ENCODE results near the gene GBP1. TPM values are rescaled to one million over a fixed set of nuclear protein-coding genes. Genes with fewer than 3 reads are reported as not detected.

Gene GBP1
- total RNA-seq, 1 experiment from 2014 or later = 0.15 TPM

- H2AFZ ChIP-seq (ENCODE audit: low read depth, low read length, poor library complexity, severe bottlenecking) = no peak overlapping the region
- POLR2A ChIA-PET = no interaction called here
- BruUV-seq (replicated peaks) = no TSS peak
- ATAC-seq (no peak), DNase-seq (ENCODE audit: low read depth, low spot score) (no peak)
- no peaks in the 10 kb centered on the region for H3K4me1 ChIP-seq (ENCODE audit: control insufficient read depth in 1 of 2, insufficient read depth in 2 of 2, low read length in 2 of 2)
- H3K36me3 ChIP-seq (ENCODE audit: control insufficient read depth in 1 of 2, insufficient read depth in 2 of 2, low read length in 2 of 2) = no peaks in the 10 kb centered on the region
- no peak overlapping the region for H3K9ac ChIP-seq (ENCODE audit: low read length)
- CTCF ChIA-PET = no interaction called here
- H3K4me3 ChIP-seq (replicated peaks in 1 of 2; ENCODE audit: low read depth in 1 of 2, low read length in 2 of 2) = no peak overlapping the region
- H3K9me3 ChIP-seq (ENCODE audit: control insufficient read depth in 1 of 2, insufficient read depth in 1 of 2, low read depth in 1 of 2, low read length in 2 of 2) = no peaks in the 10 kb centered on the region
- no peak overlapping the region for H3K4me2 ChIP-seq (ENCODE audit: low read length)
- RAD21 ChIA-PET (ENCODE audit: low non-redundant PET in 1 of 2, low total read pairs in 2 of 2, uncharacterized antibody in 2 of 2, unreplicated experiment in 2 of 2) = no interaction called here
- H3K9me2 ChIP-seq (ENCODE audit: insufficient read depth) = no peaks in the 10 kb centered on the region
- intact Hi-C loops (cut with micrococcal nuclease) = no loop called here
- no peak for TF ChIP-seq ZNF274 (IDR thresholded peaks at IDR 0.05; ENCODE audit: low read depth, low read length)
- no peak for TF ChIP-seq REST (IDR thresholded peaks at IDR 0.05; ENCODE audit: low read depth)
- TF ChIP-seq RAD21 (IDR thresholded peaks at IDR 0.05; ENCODE audit: low read depth) = no peak
- TF ChIP-seq, protein P1, sequence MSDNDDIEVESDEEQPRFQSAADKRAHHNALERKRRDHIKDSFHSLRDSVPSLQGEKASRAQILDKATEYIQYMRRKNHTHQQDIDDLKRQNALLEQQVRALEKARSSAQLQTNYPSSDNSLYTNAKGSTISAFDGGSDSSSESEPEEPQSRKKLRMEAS (IDR thresholded peaks at IDR 0.05) = no peak
- no peak for TF ChIP-seq SRF (IDR thresholded peaks at IDR 0.05; ENCODE audit: low read depth)
- no peak for TF ChIP-seq POLR2AphosphoS5 (IDR thresholded peaks at IDR 0.05; ENCODE audit: low read depth, low read length)
- TF ChIP-seq JUND (IDR thresholded peaks at IDR 0.05) = no peak
- TF ChIP-seq YY1 (IDR thresholded peaks at IDR 0.05; ENCODE audit: extremely low read depth, insufficient replicate concordance, low read depth, low read length) = no peak
- TF ChIP-seq SP1 (IDR thresholded peaks at IDR 0.05; ENCODE audit: low read depth) = no peak
- no peak for TF ChIP-seq TCF7L2 (IDR thresholded peaks at IDR 0.05; ENCODE audit: borderline replicate concordance, extremely low read depth, insufficient read depth, insufficient read length)
- TF ChIP-seq CTCF (IDR thresholded peaks at IDR 0.05 in 2 of 3, conservative IDR thresholded peaks at IDR 0.05 in 1 of 3; ENCODE audit: borderline replicate concordance in 1 of 3, insufficient read depth in 1 of 3, low read depth in 2 of 3, low read length in 2 of 3) = no peak
- TF ChIP-seq CEBPB (IDR thresholded peaks at IDR 0.05; ENCODE audit: low read depth) = no peak
- no peaks in the 10 kb centered on the region for H3K27me3 ChIP-seq (ENCODE audit: insufficient read depth, low read length)
- H3K79me2 ChIP-seq (ENCODE audit: insufficient read depth, low read length) = no peaks in the 10 kb centered on the region
- H4K20me1 ChIP-seq (ENCODE audit: insufficient read depth) = no peaks in the 10 kb centered on the region
- no peak overlapping the region for H3K27ac ChIP-seq (ENCODE audit: low read depth, low read length)
Observed at GRCh38 chr1:89114662-89115061, 49.7 kb upstream of the GBP1 start.

All from HCT116 (cell line).